ENCODE data around the gene OR51D1. TPM values are rescaled to one million over a fixed set of nuclear protein-coding genes. Genes with fewer than 3 reads are reported as not detected.

Gene OR51D1
- total and polyA plus RNA-seq, 9 of the 15 experiments (the other 6 are each of a cell fraction or from before 2014, with no cell fraction given), result not detected

DNA sequence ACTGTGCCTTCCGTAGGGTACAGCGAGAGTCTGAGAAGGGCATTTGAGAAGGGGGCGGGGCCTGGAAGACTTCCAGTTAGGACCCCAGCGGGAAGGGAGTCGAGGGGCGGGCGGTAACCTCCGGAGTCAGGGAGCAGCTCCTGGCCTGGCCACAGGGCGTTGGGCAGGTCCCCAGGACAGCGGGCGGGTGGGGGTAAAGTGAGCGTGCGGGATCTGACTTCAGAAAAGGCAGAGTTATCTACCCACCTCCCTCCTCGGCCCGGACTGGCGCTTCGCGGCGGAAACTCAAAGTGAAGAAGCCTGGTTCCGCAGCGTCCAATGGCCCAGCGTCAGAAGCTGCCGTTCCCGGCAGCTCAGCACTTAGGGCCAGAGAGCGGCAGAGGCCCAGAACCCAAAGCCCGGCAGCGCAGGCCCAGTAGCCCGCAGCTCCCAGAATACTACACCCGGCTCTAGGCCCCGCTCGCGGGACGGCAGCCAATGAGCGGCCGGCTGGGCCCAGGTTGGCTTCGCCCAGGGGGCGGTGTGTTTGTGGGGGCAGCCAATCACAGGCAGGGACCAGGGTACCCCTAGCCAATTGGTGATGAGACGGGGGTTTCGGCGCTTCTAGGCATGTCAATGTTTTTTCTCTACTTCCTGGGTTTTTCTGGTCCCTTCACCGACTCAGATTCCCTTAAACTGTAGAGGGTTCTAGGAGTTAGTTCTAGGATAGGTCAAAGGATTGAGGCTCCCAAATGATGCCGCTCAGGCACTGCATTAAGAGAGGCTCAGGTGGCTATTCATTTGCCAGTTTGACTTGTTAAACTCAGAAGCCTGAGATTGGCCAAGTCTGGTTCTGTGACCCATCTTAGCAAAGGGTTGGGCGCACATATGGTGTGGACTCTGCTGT lies 29.3 kb upstream of the OR51D1 start, which contains the start of gene TRIM68 (continued):
- TF ChIP-seq, protein P1, sequence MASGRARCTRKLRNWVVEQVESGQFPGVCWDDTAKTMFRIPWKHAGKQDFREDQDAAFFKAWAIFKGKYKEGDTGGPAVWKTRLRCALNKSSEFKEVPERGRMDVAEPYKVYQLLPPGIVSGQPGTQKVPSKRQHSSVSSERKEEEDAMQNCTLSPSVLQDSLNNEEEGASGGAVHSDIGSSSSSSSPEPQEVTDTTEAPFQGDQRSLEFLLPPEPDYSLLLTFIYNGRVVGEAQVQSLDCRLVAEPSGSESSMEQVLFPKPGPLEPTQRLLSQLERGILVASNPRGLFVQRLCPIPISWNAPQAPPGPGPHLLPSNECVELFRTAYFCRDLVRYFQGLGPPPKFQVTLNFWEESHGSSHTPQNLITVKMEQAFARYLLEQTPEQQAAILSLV (tag; IDR thresholded peaks at IDR 0.05), result no peak
- TF ChIP-seq FOXK2 (conservative IDR thresholded peaks at IDR 0.05 in 1 of 2, IDR thresholded peaks at IDR 0.05 in 1 of 2; ENCODE audit: low read depth in 2 of 2) (peak; percentile 37 to 40; a peak in 1 of 4 replicates), NR3C1 (CRISPR knock-in tag; IDR thresholded peaks at IDR 0.05) (no peak), ZNF143 (CRISPR knock-in tag; IDR thresholded peaks at IDR 0.05) (no peak), CHD4 (IDR thresholded peaks at IDR 0.05; ENCODE audit: insufficient read depth, insufficient replicate concordance, low read depth, low read length, poor library complexity, severe bottlenecking) (no peak), TRIM24 (IDR thresholded peaks at IDR 0.05) (no peak), MCM5 (IDR thresholded peaks at IDR 0.05; ENCODE audit: low read depth) (no peak), NCOA2 (IDR thresholded peaks at IDR 0.05; ENCODE audit: partially characterized antibody in 2 of 2) (no peak), FOS (IDR thresholded peaks at IDR 0.05; ENCODE audit: extremely low read depth, insufficient read length) (peak; percentile 93), RFX1 (IDR thresholded peaks at IDR 0.05) (no peak), HDAC8 (tag; IDR thresholded peaks at IDR 0.05) (no peak), CBX8 (IDR thresholded peaks at IDR 0.05; ENCODE audit: borderline replicate concordance, extremely low read depth, low read depth, low read length, poor library complexity, severe bottlenecking) (no peak), BCL6 (CRISPR knock-in tag; IDR thresholded peaks at IDR 0.05) (no peak), RFX7 (CRISPR knock-in tag; IDR thresholded peaks at IDR 0.05) (no peak), ZNF175 (CRISPR knock-in tag; IDR thresholded peaks at IDR 0.05; ENCODE audit: low read depth) (0 out of 2 replicates have a peak, but pooled peaks have one; percentile 23), NR2C1 (IDR thresholded peaks at IDR 0.05) (no peak), NR2C1 (tag; IDR thresholded peaks at IDR 0.05) (no peak), TSC22D4 (tag; IDR thresholded peaks at IDR 0.05) (no peak), RBM15 (IDR thresholded peaks at IDR 0.05; ENCODE audit: insufficient read depth, low read length) (no peak), MTA3 (IDR thresholded peaks at IDR 0.05; ENCODE audit: borderline replicate concordance) (0 out of 2 replicates have a peak, but pooled peaks have one; percentile 68), CHD2 (IDR thresholded peaks at IDR 0.05; ENCODE audit: low read depth, low read length) (peak; percentile 74), ZNF239 (CRISPR knock-in tag; IDR thresholded peaks at IDR 0.05) (no peak)

All from K562 (cell line).